Posterior cingulate gyrus (tissue), 11 donors: ENCODE results near the gene SUPT5H.

Source experiments
- DNase-seq, 10 donors: peaks; one replicate each; pipeline versions ENCODE4 v3.0.0 to v3.0.0-alpha.2; 2020 to 2021; ENCODE audit warnings: mixed read lengths in 3 of 10
- intact Hi-C: fragments of 100-400 bp; cut with DNase I; formaldehyde crosslinking; loops from one replicate; pipeline ENCODE4 v1.15.1; 2023

SUPT5H gene

DNA sequence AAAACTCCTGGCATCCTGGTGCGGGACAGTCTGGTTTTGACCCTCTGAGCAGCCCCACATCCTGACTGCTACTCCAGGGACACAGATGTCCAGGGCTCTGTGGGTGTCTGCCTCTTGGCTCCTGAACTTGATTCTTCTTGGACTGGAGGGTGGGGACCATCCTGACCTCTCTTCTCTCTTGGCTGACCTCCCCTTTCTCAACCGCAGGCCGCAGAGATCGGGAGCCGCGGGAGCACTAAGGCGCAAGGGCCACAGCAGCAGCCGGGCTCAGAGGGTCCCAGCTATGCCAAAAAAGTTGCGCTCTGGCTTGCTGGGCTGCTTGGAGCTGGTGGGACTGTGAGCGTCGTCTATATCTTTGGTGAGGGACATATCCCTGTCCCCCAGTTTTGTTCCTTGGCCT is 36.3 kb downstream of the SUPT5H start:
- intact Hi-C loops: loop anchor here (2.0 to 5.0 kb wide), 2 partner anchors 34 to 51 kb away; partner anchors contain the start of genes EID2B and SUPT5H

GRCh38 chr19:39483141-39483540 is 37.8 kb downstream of the SUPT5H start:
- no peak for DNase-seq
- intact Hi-C loops: loop anchor here (5.0 kb wide), 1 partner anchor 36 kb away; the partner anchor contains the start of gene SUPT5H

More for the DNA sequence above, 36.3 kb downstream of the SUPT5H start:
- DNase-seq: no peak

DNA sequence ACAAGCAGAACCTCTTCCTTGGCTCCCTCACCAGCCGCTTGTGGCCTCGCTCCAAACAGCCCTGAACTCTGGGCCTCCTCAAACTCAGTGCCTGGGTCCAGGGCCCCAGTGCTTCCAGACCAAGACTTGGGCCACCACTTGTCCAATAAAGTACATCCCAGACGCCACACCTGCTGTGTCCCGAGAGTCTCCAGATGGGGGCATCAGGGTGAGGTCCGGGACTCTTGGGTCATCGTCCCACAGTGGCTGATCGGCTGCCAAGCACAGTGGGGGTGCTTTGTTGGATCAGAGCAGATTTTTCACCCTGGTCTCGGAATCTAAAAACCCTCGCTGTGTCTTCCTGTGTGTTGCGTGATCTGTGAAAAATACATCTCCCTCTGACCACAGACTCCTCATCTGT is 44.4 kb downstream of the SUPT5H start:
- intact Hi-C loops: no loop called here
- no peak for DNase-seq

DNA sequence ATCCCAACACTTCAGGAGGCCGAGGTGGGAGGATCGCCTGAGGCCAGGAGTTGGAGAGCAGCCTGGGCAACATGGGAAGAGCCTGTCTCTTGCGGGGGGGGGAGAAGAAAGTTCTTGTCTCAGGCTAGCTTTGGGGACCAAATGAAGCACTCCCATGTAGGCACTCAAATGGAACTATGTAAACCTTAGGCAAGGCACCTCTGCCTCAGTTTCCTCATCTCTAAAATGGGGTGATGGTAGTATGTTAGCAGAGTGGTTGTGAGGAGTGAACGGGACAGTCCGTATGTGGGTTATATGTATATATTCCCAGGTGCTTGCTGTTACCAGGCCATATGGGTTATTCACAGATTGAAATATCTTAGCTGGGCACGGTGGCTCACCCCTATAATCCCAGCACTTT is 46.8 kb downstream of the SUPT5H start:
- intact Hi-C loops: no loop called here
- no peak for DNase-seq

DNA sequence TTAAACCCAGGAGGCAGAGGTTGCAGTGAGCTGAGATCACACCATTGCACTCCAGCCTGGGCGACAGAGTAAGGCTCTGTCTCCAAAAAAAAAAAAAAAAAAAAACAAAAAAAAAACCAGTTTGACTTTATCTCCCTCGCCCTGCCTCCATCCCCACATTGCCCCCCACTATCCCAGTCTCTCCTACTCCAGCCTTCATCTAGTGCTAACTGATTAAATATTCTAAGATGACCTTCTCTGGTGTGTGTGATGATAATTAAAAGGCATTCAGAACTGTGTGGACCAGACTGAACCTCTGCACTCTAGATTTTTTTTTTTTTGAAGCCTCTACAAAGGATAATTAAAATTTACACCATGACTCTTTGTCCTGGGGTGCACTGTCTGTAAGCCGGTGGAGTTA is 47.4 kb downstream of the SUPT5H start:
- intact Hi-C loops: no loop called here

DNA sequence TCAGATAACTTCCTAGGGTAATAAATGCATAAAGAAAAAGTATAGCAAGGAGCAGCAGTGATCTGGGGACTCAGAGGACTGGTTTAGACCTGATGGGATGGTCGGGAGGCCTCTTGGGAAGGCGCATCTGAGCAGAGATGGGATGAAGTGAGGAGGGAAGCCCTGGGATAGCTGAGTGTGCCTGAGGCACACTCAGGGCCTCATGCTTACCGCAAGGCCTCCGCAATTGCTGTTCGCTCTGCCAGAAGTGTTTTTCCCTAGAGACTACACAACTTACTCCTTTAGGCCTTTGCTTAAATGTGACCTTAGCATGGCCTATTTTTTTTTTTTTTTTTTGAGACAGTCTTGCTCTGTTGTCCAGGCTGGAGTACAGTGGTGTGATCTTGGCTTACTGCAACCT is 49.3 kb downstream of the SUPT5H start:
- intact Hi-C loops: no loop called here
- DNase-seq: no peak

More for the DNA sequence above, 47.4 kb downstream of the SUPT5H start:
- no peak for DNase-seq

DNA sequence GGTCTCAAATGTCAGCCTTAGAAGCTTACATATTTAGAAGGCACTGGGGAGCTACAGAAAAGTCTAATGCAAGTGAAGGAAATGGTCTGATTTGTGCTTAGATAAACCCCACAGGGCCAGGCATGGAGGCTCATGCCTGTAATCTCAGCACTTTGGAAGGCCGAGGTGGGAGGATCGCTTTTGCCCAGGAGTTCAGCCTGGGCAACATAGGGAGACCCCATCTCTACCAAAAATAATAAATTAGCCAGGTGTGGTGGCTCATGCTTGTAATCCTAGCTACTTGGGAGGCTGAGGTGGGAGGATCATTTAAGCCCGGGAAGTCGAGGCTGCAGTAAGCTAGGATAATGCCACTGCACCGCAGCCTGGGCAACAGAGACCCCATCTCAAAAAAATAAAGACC is 50.7 kb downstream of the SUPT5H start:
- DNase-seq: no peak
- intact Hi-C loops: no loop called here

DNA sequence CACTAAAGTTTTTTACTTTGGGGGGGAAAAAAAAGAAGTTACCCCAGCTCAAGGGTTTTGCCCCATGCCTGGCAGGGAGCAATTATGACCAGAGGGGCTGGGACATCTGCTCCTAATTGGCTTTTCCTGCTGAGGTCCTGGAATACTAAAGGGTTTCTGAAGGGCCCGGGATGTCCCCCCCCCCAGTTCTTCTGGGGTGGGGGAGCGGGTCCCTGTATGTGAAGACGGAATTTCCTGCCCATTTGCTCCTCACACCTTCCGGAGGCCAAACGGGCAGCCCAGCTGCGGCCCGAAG is 52.3 kb downstream of the SUPT5H start:
- no peak for DNase-seq
- intact Hi-C loops: no loop called here

DNA sequence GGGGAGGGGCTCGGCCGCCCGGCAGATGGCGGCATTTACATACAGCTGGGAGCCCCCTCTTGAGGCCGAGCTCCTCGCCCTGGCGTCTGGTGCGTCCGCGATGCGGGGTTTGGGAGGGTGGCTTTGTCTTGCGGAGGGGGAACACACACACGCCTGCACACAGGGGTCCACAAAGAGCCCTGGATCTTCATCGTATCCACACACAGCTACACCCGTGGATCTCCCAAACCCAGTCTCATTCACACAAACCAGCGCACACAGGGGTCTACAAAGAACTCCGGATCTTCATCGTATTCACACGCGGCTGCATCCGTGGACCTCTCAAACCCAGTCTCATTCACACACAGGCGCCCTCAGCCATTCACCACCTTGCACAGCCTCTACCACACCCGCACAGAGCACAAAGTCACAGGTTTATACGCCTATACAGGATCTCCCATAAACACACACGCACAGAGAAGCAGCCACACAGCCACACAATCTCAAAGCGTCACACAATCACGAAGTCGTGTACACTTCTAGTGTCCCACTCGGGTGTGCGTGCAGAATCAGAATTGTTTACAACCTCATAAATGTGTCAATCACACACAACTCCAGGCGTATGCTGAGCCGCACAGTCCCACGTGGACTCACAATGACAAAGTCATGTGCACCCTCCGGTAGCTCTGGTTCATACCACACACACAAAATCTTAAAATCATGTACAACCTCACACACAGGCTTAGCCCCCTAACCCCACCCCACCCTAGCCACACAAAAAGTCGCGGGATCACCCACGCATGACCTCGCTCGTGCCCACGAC is 52.8 kb downstream of the SUPT5H start:
- DNase-seq: peak in 6 of 10 donors; percentile 31 to 89 (median 47)
- intact Hi-C loops: no loop called here

DNA sequence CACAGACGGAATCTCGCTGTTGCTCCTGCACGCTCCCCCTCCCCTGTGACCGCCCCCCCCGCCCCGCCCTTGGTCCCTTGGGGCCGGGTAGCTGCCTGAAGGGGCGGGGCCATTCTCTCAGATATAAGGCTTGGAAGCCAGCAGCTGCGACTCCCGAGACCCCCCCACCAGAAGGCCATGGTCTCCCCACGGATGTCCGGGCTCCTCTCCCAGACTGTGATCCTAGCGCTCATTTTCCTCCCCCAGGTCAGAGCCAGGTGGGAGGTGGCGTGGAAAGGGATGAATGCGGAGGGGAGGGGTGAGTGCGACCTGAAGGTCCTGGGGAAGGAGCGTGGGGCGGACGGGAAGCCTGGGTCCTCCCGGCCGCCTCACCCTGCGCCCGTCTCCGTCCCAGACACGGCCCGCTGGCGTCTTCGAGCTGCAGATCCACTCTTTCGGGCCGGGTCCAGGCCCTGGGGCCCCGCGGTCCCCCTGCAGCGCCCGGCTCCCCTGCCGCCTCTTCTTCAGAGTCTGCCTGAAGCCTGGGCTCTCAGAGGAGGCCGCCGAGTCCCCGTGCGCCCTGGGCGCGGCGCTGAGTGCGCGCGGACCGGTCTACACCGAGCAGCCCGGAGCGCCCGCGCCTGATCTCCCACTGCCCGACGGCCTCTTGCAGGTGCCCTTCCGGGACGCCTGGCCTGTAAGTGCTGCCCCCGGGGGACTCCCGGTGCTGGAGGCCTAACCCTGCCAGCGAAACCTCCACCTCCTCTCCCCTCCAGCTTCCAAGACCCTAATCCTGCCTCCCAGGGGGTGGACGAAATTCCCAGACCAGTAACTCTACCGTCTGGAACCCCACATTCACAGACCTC is 53.6 kb downstream of the SUPT5H start, which contains the start of gene DLL3:
Gene DLL3, plus strand, starts transcription at position 150 of the 845 bp plus-strand sequence. Its CDS starts 28 bp downstream, at position 178.
- intact Hi-C loops: no loop called here
- DNase-seq: no peak

GRCh38 chr19:39499932-39500331 is 54.5 kb downstream of the SUPT5H start:
- no peak for DNase-seq
- intact Hi-C loops: no loop called here

- intact Hi-C loops: no loop called here
- no peak for DNase-seq
Measured at GRCh38 chr19:39500543-39500942, 55.2 kb downstream of the SUPT5H start.

GRCh38 chr19:39501340-39501739 is 56.0 kb downstream of the SUPT5H start:
- no peak for DNase-seq
- intact Hi-C loops: no loop called here

- DNase-seq: no peak
- intact Hi-C loops: no loop called here
Measured at GRCh38 chr19:39502640-39503417, 57.4 kb downstream of the SUPT5H start.

DNA sequence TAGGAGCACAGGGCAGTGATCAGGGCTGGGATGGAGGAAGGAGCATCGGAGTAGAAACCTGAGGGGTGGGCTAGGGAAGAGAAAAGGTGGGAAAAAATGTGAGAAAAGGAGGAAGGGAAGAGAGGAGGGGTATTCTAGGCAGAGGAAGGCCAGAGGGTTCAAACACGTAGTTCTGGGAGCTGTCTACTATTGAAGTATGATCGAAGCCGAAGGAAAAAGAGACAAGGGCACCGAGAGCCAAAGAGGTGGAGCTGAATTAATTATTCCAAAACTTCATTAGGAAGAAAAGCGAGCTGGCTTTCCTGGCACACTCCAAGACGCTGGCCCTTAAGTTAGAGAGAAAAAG is 61.2 kb downstream of the SUPT5H start:
- intact Hi-C loops: no loop called here
- DNase-seq: no peak

DNA sequence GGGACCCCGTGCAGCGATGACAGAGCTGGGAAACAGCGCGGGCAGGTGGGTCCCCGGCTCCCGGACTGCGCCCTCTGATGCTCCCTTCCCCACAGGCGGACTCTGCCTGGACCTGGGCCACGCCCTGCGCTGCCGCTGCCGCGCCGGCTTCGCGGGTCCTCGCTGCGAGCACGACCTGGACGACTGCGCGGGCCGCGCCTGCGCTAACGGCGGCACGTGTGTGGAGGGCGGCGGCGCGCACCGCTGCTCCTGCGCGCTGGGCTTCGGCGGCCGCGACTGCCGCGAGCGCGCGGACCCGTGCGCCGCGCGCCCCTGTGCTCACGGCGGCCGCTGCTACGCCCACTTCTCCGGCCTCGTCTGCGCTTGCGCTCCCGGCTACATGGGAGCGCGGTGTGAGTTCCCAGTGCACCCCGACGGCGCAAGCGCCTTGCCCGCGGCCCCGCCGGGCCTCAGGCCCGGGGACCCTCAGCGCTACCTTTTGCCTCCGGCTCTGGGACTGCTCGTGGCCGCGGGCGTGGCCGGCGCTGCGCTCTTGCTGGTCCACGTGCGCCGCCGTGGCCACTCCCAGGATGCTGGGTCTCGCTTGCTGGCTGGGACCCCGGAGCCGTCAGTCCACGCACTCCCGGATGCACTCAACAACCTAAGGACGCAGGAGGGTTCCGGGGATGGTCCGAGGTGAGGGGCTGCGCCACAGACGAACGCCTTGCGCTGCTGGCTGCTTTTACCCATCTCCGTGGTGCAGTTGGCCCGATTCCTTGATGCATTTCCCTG is 61.7 kb downstream of the SUPT5H start:
- peak in 7 of 10 donors; percentile 25 to 91 (median 49) for DNase-seq
- intact Hi-C loops: no loop called here

DNA sequence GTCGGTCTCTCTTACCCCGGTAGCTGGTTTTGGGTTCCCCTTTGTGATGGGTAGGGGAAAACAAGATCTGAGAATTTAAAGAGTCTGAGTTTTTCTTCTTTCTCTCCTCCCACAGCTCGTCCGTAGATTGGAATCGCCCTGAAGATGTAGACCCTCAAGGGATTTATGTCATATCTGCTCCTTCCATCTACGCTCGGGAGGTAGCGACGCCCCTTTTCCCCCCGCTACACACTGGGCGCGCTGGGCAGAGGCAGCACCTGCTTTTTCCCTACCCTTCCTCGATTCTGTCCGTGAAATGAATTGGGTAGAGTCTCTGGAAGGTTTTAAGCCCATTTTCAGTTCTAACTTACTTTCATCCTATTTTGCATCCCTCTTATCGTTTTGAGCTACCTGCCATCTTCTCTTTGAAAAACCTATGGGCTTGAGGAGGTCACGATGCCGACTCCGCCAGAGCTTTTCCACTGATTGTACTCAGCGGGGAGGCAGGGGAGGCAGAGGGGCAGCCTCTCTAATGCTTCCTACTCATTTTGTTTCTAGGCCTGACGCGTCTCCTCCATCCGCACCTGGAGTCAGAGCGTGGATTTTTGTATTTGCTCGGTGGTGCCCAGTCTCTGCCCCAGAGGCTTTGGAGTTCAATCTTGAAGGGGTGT is 62.5 kb downstream of the SUPT5H start:
- intact Hi-C loops: no loop called here
- DNase-seq: no peak

GRCh38 chr19:39508629-39509028 is 63.2 kb downstream of the SUPT5H start:
- no peak for DNase-seq
- intact Hi-C loops: no loop called here

GRCh38 chr19:39509233-39509632 is 63.9 kb downstream of the SUPT5H start:
- intact Hi-C loops: no loop called here
- DNase-seq: no peak

DNA sequence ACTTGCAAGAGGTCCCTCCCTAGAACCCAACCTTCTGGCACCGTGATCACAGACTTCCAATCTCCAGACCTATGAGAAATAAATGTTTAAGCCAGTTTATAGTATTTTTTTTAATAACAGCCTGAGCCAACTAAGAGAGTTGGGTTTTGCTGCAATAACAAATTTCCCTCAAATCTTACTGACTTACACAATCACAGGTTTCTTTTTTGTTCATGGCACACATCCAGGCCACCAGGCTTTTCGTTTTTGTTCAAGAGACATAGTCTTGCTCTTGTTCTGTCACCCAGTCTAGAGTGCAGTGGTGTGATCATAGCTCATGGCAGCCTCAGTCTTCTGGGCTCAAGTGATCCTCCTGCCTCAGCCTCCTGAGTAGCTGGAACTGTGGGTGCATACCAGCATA is 67.6 kb downstream of the SUPT5H start:
- peak in 1 of 10 donors; percentile 17 for DNase-seq
- intact Hi-C loops: no loop called here
